ENCODE data around the gene HPS4. TPM values are rescaled to one million over a fixed set of nuclear protein-coding genes. Genes with fewer than 3 reads are reported as not detected.
"Not testable (repeated sequence)": the region's sequence is repeated elsewhere in the genome, so short reads cannot be mapped to it uniquely, and the experiment has no call there.

HPS4 gene
- total RNA-seq, 1 experiment from 2014 or later, result 40.7 TPM

DNA sequence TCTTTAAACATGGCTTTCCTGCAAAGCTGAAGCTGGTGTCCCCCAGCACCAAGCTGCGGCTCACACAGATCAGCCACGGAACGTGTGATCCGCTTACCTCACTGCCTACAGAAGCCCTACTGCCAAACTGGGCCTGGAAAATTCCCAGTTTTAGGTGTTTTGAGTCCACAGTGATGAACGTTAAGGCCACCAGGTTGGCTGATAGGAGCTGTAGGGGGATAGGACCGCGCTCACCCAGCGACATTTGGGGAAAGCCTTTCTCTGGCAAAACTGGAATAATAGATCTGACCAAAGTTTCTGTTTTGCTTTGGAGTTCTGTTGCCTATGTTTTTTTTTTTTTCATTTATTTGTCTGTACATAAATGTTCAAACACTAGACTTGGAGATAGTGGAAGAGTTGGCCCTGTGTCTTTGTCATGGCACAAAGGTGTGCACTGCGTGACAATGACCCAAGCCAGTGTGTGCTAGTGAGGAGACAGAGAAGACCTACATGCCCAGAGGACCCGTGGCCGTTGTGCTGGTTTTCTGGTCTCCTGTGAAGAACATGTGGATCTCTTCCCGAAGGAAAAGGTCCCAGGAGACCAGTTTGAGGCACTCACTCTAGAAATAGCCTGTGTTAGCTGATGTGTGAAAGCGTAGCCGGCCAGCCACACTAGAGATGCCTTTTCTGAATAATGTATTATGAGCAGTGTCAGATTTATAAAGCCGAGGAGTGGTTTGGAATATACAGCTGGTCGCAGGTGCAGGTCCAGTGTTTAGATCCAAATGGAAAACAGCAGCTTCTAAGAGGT, 39.5 kb downstream of the HPS4 start:
- no peak overlapping the region for H3K4me3 Mint-ChIP-seq (ENCODE audit: low read depth, unreplicated experiment)
- intact Hi-C loops (cut with micrococcal nuclease; ENCODE audit: unreplicated experiment), result no loop called here
- TF ChIP-seq CTCF (IDR thresholded peaks at IDR 0.05; ENCODE audit: unreplicated experiment), result no peak
- no peaks in the 10 kb centered on the region for H3K9me3 Mint-ChIP-seq (ENCODE audit: low read depth, unreplicated experiment)
- H3K4me1 Mint-ChIP-seq (ENCODE audit: low read depth, unreplicated experiment), result no peaks in the 10 kb centered on the region
- CTCF ChIA-PET, result no interaction called here
- no peaks in the 10 kb centered on the region for H3K36me3 Mint-ChIP-seq (ENCODE audit: insufficient read depth, unreplicated experiment)
- no peaks in the 10 kb centered on the region for H3K27me3 Mint-ChIP-seq (ENCODE audit: unreplicated experiment)
- DNase-seq, result no peak
- no TSS peak for BruUV-seq (replicated peaks)
- H3K27ac Mint-ChIP-seq (ENCODE audit: unreplicated experiment), result no peak overlapping the region

GRCh38 chr22:26442086-26442756, 41.4 kb downstream of the HPS4 start:
- Mint-ChIP-seq H3K4me1 (ENCODE audit: low read depth, unreplicated experiment) (peaks cover 4% of the 10 kb centered on the region), H3K4me3 (ENCODE audit: low read depth, unreplicated experiment) (no peak overlapping the region), H3K27me3 (ENCODE audit: unreplicated experiment) (no peaks in the 10 kb centered on the region), H3K27ac (ENCODE audit: unreplicated experiment) (no peak overlapping the region), H3K9me3 (ENCODE audit: low read depth, unreplicated experiment) (no peaks in the 10 kb centered on the region), H3K36me3 (ENCODE audit: insufficient read depth, unreplicated experiment) (no peaks in the 10 kb centered on the region)
- DNase-seq, result no peak
- BruUV-seq (replicated peaks), result no TSS peak
- CTCF ChIA-PET, result interaction anchor here (0.6 to 1.3 kb wide), 4 partner anchors 11 to 603 kb away, joined by 3 to 5 read pairs (median 4); no protein-coding TSS in a partner anchor
- intact Hi-C loops (cut with micrococcal nuclease; ENCODE audit: unreplicated experiment), result no loop called here
- no peak for TF ChIP-seq CTCF (IDR thresholded peaks at IDR 0.05; ENCODE audit: unreplicated experiment)

GRCh38 chr22:26439559-26439958, 44.0 kb downstream of the HPS4 start:
- Mint-ChIP-seq H3K4me1 (ENCODE audit: low read depth, unreplicated experiment) (peaks cover 15% of the 10 kb centered on the region), H3K27me3 (ENCODE audit: unreplicated experiment) (no peaks in the 10 kb centered on the region), H3K36me3 (ENCODE audit: insufficient read depth, unreplicated experiment) (no peaks in the 10 kb centered on the region), H3K4me3 (ENCODE audit: low read depth, unreplicated experiment) (no peak overlapping the region), H3K9me3 (ENCODE audit: low read depth, unreplicated experiment) (no peaks in the 10 kb centered on the region), H3K27ac (ENCODE audit: unreplicated experiment) (no peak overlapping the region)
- DNase-seq, result no peak
- BruUV-seq (replicated peaks), result no TSS peak
- CTCF ChIA-PET, result no interaction called here
- intact Hi-C loops (cut with micrococcal nuclease; ENCODE audit: unreplicated experiment), result no loop called here
- no peak for TF ChIP-seq CTCF (IDR thresholded peaks at IDR 0.05; ENCODE audit: unreplicated experiment)

- H3K4me3 Mint-ChIP-seq (ENCODE audit: low read depth, unreplicated experiment); BruUV-seq (replicated peaks); CTCF ChIA-PET; H3K36me3 Mint-ChIP-seq (ENCODE audit: insufficient read depth, unreplicated experiment); H3K27ac Mint-ChIP-seq (ENCODE audit: unreplicated experiment); H3K27me3 Mint-ChIP-seq (ENCODE audit: unreplicated experiment); H3K9me3 Mint-ChIP-seq (ENCODE audit: low read depth, unreplicated experiment); intact Hi-C loops (cut with micrococcal nuclease; ENCODE audit: unreplicated experiment); DNase-seq: not testable (repeated sequence)
- peaks cover 15% of the 10 kb centered on the region for H3K4me1 Mint-ChIP-seq (ENCODE audit: low read depth, unreplicated experiment)
Measured at GRCh38 chr22:26438776-26439175, 44.8 kb downstream of the HPS4 start.

Data from Calu3 (cell line).